DMS153 (cell line): ENCODE measurements around the gene AVP.
A peak's percentile ranks its signal among the peaks of the same experiment; 100 is the strongest.
"Not testable (repeated sequence)": the region's sequence is repeated elsewhere in the genome, so short reads cannot be mapped to it uniquely, and the experiment has no call there.

Experiments
- DNase-seq: peaks from one replicate; lab custom pipeline; 2025; lab: John Stamatoyannopoulos, UW

The AVP gene

GRCh38 chr20:3082955-3083952 is 1.3 kb downstream of the AVP start:
- no peak for DNase-seq

- no peak for DNase-seq
These were observed 2.1 kb downstream of the AVP start for GRCh38 chr20:3082306-3082951.

GRCh38 chr20:3081641-3082040 is 2.9 kb downstream of the AVP start:
- DNase-seq = no peak

- DNase-seq = no peak
These were observed 3.6 kb downstream of the AVP start for GRCh38 chr20:3080939-3081388.

GRCh38 chr20:3077618-3078134 is 6.8 kb downstream of the AVP start:
- DNase-seq = no peak

- DNase-seq = not testable (repeated sequence)
These were observed 9.2 kb downstream of the AVP start for GRCh38 chr20:3075315-3075714.

- no peak for DNase-seq
These were observed 9.7 kb downstream of the AVP start for GRCh38 chr20:3074812-3075211.

- not testable (repeated sequence) for DNase-seq
These were observed 11.3 kb downstream of the AVP start for GRCh38 chr20:3073251-3073643.

GRCh38 chr20:3072530-3073250 is 11.8 kb downstream of the AVP start:
- no peak for DNase-seq

GRCh38 chr20:3071610-3072529 is 12.7 kb downstream of the AVP start, which contains the start of gene OXT:
TSS of gene OXT (plus strand) at chr20:3071620. CDS start at chr20:3071656, 36 bp downstream.
- no peak for DNase-seq

- DNase-seq = no peak
These were observed 13.3 kb downstream of the AVP start for GRCh38 chr20:3071266-3071609.

GRCh38 chr20:3070725-3071124 is 13.8 kb downstream of the AVP start:
- no peak for DNase-seq

- peak; percentile 49 for DNase-seq
These were observed 15.3 kb downstream of the AVP start for GRCh38 chr20:3068986-3069900.

GRCh38 chr20:3068075-3068474 is 16.4 kb downstream of the AVP start:
- DNase-seq = no peak

GRCh38 chr20:3067139-3068014 is 17.1 kb downstream of the AVP start:
- DNase-seq = no peak

GRCh38 chr20:3064119-3064518 is 20.4 kb downstream of the AVP start:
- DNase-seq = not testable (repeated sequence)

GRCh38 chr20:3059489-3059888 is 25.0 kb downstream of the AVP start:
- DNase-seq = no peak

- DNase-seq = no peak
These were observed 33.0 kb downstream of the AVP start for GRCh38 chr20:3051385-3052019.
